Stomach (tissue), 19 donors: ENCODE measurements around the gene TVP23B. TPM values are rescaled to one million over a fixed set of nuclear protein-coding genes. Genes with fewer than 3 reads are reported as not detected.
A peak's percentile ranks its signal among the peaks of the same experiment; 100 is the strongest.
"Not testable (repeated sequence)": the region's sequence is repeated elsewhere in the genome, so short reads cannot be mapped to it uniquely, and the experiment has no call there.

Experiments used
- DNase-seq, 2 donors: peaks; one replicate each; pipeline versions ENCODE4 v3.0.0 to v3.0.0-alpha.2; 2013 to 2019
- H3K27ac ChIP-seq, 5 donors: fragments of 200-600 bp in 4 of 5; sonication (generic) in 4 of 5; one replicate each; pipeline ENCODE4 v1.5.1; 2013 to 2019; ENCODE audit warnings: mild to moderate bottlenecking in 1 of 5, moderate library complexity in 1 of 5
- H3K27me3 ChIP-seq, 3 donors: fragments of 200-600 bp; sonication (generic); one replicate each; pipeline ENCODE4 v1.5.1; 2017 to 2019; ENCODE audit warnings: mixed run types in 1 of 3
- H3K36me3 ChIP-seq, 4 donors: fragments of 200-600 bp; sonication (generic); 1 replicate in 3 of 4; 2 replicates in 1 of 4; pipeline ENCODE4 v1.5.1; 2016 to 2019
- H3K4me1 ChIP-seq, 4 donors: fragments of 200-600 bp; sonication (generic); one replicate each; pipeline ENCODE4 v1.5.1; 2016 to 2019
- H3K4me3 ChIP-seq, 4 donors: fragments of 200-600 bp; sonication (generic) in 3 of 4; one replicate each; pipeline ENCODE4 v1.5.1; 2016 to 2019; ENCODE audit warnings: mild to moderate bottlenecking in 1 of 4
- H3K9me3 ChIP-seq, 4 donors: fragments of 200-600 bp; sonication (generic); one replicate each; pipeline ENCODE4 v1.5.1; 2016 to 2019
- POLR2A ChIP-seq, 4 donors: fragments of 450-650 bp; IDR thresholded peaks; one replicate each; pipeline ENCODE4 v1.6.1; 2016; ENCODE audit warnings: antibody characterized with exemption in 4 of 4, control low read depth in 2 of 4, mild to moderate bottlenecking in 1 of 4, moderate library complexity in 1 of 4
- POLR2AphosphoS5 ChIP-seq, 3 donors: sonication (generic); formaldehyde crosslinking; IDR thresholded peaks; one replicate each; pipeline ENCODE4 v1.6.1; 2016; ENCODE audit warnings: antibody characterized with exemption in 3 of 3
- WGBS, 5 donors: extraction: QIAGEN DNeasy Blood & Tissue Kit in 3 of 5; methylation state at CpG; one replicate each; pipeline versions ENCODE4 v1.1.5 to v1.1.7; 2013 to 2018; 5-methylcytosine and 5-hydroxymethylcytosine counted together
- intact Hi-C: fragments of 100-400 bp; cut with DNase I; formaldehyde crosslinking; loops from one replicate; pipeline ENCODE4 v1.15.1; 2023; ENCODE audit warnings: low total_unique reads
- long read RNA-seq, 10 donors: transcript quantifications; one replicate each; lab custom pipeline, GENCODE V29; 2026
- polyA plus RNA-seq, 3 donors: library from polyadenylated mRNA; stranded (reverse); fragments of 200-250 nt; gene quantifications; one replicate each; pipeline ENCODE4 v1.2.3, GENCODE V29; 2013
- total RNA-seq, 5 donors: library from RNA; depleted of rRNA; stranded (reverse); fragments of >200 nt; gene quantifications; one replicate each; pipeline versions ENCODE4 v1.1.0 to v1.2.3, GENCODE V29; 2014 to 2016
- donor health status: healthy with polysubstance abuse.
- donor health status: Bipolar disorder and iron deficiency.
- donor health status: healthy.

TVP23B gene
- total RNA-seq = 10 to 100 TPM in 3 of 5 donors, 1 to 10 TPM in 2; 2.9 to 93.4 (median 11.9) TPM
- 10 to 100 TPM; 22.0 to 27.5 (median 25.7) TPM for polyA plus RNA-seq
- long read RNA-seq, donor 1, transcript TVP23B-201 (7 exons, 2,064 nt) = major isoform, 7 of 8 reads
- long read RNA-seq, donor 1, partial matches to known transcripts = 0 of 8 reads
- long read RNA-seq, donor 1, other reads (novel, unspliced or antisense) = 0 of 8 reads
- long read RNA-seq, donor 2, transcript TVP23B-201 (7 exons, 2,064 nt) = major isoform, 11 of 12 reads
- long read RNA-seq, donor 2, partial matches to known transcripts = 0 of 12 reads
- long read RNA-seq, donor 2, other reads (novel, unspliced or antisense) = 0 of 12 reads
- long read RNA-seq, donor 3, transcript TVP23B-201 (7 exons, 2,064 nt) = major isoform, 10 of 13 reads
- long read RNA-seq, donor 3, partial matches to known transcripts = 0 of 13 reads
- long read RNA-seq, donor 3, other reads (novel, unspliced or antisense) = 0 of 13 reads
- long read RNA-seq, donor 4 = 0 reads
- long read RNA-seq, donor 5, transcript TVP23B-201 (7 exons, 2,064 nt) = major isoform, 8 of 14 reads
- long read RNA-seq, donor 5, partial matches to known transcripts = 5 of 14 reads
- long read RNA-seq, donor 5, other reads (novel, unspliced or antisense) = 0 of 14 reads
- long read RNA-seq, donor 6, transcript TVP23B-201 (7 exons, 2,064 nt) = major isoform, 31 of 44 reads
- long read RNA-seq, donor 6, partial matches to known transcripts = 7 of 44 reads
- long read RNA-seq, donor 6, other reads (novel, unspliced or antisense) = 0 of 44 reads
- long read RNA-seq, donor 7, transcript TVP23B-201 (7 exons, 2,064 nt) = major isoform, 14 of 21 reads
- long read RNA-seq, donor 7, partial matches to known transcripts = 6 of 21 reads
- long read RNA-seq, donor 7, other reads (novel, unspliced or antisense) = 0 of 21 reads
- long read RNA-seq, donor 8, transcript TVP23B-201 (7 exons, 2,064 nt) = major isoform, 12 of 14 reads
- long read RNA-seq, donor 8, partial matches to known transcripts = 0 of 14 reads
- long read RNA-seq, donor 8, other reads (novel, unspliced or antisense) = 0 of 14 reads
- long read RNA-seq, donor 9, transcript TVP23B-201 (7 exons, 2,064 nt) = major isoform, 22 of 23 reads
- long read RNA-seq, donor 9, partial matches to known transcripts = 0 of 23 reads
- long read RNA-seq, donor 9, other reads (novel, unspliced or antisense) = 0 of 23 reads
- long read RNA-seq, donor 10, transcript TVP23B-201 (7 exons, 2,064 nt) = major isoform, 8 of 8 reads
- long read RNA-seq, donor 10, partial matches to known transcripts = 0 of 8 reads
- long read RNA-seq, donor 10, other reads (novel, unspliced or antisense) = 0 of 8 reads

DNA sequence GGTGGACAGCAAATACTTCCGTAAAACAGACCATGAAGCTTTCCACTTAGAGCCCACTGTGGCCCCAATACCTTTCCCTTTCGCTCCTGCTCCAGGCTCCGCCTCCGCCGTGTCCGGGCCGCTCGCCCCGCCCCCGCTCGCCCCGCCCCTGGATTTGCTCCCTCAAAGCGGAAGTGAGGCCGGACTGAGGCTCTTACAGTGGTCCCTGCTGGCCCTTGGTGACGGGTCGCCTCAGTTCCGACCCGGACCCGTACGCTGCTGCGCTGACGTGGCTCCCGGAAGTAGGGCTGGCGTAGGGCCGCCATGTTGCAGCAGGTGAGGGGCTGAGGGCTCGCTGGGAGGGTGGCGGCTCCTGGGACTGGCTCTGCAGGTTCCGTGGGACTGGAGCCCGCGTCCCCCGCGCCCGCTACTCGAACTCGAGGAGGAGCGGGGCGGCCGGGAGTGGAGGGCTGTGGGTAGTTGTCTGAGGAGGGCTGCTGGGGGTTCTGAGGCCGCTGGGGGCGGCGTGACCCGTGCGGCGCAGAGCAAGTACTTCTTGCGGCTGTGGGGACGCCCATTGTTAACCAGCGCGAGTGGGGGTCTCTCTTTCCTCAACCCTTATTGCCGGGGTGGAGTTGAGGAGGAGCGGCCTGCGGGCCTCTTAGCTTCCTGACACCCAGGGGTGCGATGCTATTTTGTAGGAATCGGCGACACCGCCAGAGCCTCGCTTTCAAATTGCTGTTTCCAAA lies at the start of gene TVP23B:
Gene TVP23B (plus strand): TSS at position 193 of the 728 bp plus-strand sequence. CDS start 111 bp downstream, at position 304.
- TF ChIP-seq POLR2A (IDR thresholded peaks at IDR 0.05) = peak in 1 of 4 donors; percentile 34
- peak; percentile 86 to 96 (median 95) for TF ChIP-seq POLR2AphosphoS5 (IDR thresholded peaks at IDR 0.05)
- H3K36me3 ChIP-seq, intact Hi-C loops, H3K9me3 ChIP-seq, H3K27me3 ChIP-seq: not testable (repeated sequence)
- Histone ChIP-seq H3K27ac (peak within 1 kb of the TSS; percentile 60 to 91 (median 88)), H3K4me3 (peak within 1 kb of the TSS; percentile 48 to 59 (median 58)), H3K4me1 (peaks cover 0 to 40% (median 28%) of the 10 kb centered on the region in 4 donors)
- peak; percentile 98 for DNase-seq
- 0 to 1% (median 1%) methylated on average over 19 to 52 of the region's 56 CpGs for WGBS, 5 donors

DNA sequence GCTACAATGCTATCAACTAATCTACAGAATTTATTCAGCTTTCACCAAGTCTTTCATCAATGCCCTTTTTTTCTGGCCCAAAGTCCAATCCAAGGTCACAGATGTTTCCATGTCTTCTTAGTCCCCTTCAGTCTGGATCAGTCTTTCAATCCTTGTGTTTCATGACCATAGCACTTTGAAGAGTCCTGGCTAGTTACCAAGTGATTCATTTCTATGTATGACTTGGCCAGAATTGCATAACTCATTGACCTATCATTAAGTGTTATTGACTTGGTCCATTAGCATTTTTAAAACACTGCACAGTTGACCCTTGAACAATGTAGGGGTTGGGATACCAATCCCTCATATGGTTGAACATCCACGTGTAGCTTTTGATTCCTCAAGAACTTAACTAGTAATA lies 48.5 kb upstream of the TVP23B start:
- peaks cover 0 to 11% (median 3%) of the 10 kb centered on the region in 4 donors for H3K36me3 ChIP-seq
- WGBS, 5 donors = 36 to 80% (median 64%) methylated on average over 1 of the region's 1 CpG
- H3K9me3 ChIP-seq, H3K27ac ChIP-seq, DNase-seq, intact Hi-C loops, H3K27me3 ChIP-seq, H3K4me3 ChIP-seq, H3K4me1 ChIP-seq: not testable (repeated sequence)

DNA sequence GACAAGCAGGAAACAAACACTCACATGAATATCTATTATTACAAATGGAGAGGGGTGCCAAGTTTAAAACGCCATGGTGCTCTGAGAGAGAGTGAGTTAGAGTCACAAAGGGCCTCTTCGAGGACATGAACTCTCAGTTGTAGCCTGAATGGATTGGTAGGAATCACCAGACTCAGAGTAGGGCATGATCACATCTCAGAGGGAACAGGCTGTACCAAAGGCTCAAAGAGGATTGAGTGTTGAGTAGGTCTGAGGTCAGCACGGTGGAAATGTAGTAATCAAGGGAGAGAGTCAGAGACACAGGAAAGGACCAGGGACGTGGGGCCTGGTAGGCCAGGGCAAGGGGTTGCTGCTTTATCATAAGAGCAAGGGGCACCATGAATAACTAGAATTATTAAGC lies 47.6 kb upstream of the TVP23B start:
- H3K4me3 ChIP-seq, H3K4me1 ChIP-seq, H3K27ac ChIP-seq, H3K27me3 ChIP-seq, DNase-seq, intact Hi-C loops, H3K9me3 ChIP-seq: not testable (repeated sequence)
- H3K36me3 ChIP-seq = peaks cover 0 to 11% (median 3%) of the 10 kb centered on the region in 4 donors
- WGBS, 5 donors = 75 to 89% (median 84%) methylated on average over 4 of the region's 4 CpGs

DNA sequence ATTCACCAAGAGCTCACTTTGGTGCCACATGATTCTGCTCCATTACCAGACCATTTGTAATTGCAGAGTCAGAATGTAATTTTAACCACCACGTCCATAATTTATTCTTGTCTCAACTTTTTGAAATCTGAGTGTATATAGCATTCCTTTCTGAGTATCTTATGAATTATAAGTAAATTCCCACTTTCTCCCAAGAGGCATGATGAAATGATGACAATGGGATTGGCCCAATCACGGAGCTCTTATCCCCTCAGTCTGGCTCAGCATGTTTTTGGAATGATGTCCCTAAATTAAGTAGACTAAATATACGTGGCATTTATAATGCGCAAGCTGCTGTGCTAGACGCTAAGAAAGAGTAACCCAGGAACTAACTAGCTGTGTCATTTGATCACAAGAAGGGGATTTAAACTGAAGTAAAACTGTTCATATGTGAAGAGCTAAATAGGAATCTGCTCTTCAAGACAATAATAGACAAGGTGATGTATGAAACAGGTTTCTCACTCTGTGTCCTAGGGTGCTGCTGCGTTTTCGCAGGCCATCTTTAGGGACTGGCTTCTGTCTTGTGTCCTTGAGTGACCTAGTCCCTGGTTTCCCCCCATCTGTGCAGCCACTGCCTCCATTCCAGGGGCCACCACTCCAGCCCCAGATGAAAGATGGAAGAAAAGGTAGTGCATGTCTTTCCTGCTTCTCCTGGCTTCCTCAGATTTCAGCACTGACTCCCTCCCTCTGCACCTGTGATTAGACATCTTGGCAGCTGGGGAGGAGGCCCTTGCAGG lies 41.2 kb upstream of the TVP23B start:
- intact Hi-C loops, H3K9me3 ChIP-seq, H3K27me3 ChIP-seq, H3K4me3 ChIP-seq, H3K4me1 ChIP-seq, H3K27ac ChIP-seq: not testable (repeated sequence)
- peak in 1 of 2 donors; percentile 18 for DNase-seq
- peaks cover 0 to 11% (median 2%) of the 10 kb centered on the region in 4 donors for H3K36me3 ChIP-seq
- WGBS, 5 donors = 78 to 89% (median 85%) methylated on average over 7 of the region's 7 CpGs

DNA sequence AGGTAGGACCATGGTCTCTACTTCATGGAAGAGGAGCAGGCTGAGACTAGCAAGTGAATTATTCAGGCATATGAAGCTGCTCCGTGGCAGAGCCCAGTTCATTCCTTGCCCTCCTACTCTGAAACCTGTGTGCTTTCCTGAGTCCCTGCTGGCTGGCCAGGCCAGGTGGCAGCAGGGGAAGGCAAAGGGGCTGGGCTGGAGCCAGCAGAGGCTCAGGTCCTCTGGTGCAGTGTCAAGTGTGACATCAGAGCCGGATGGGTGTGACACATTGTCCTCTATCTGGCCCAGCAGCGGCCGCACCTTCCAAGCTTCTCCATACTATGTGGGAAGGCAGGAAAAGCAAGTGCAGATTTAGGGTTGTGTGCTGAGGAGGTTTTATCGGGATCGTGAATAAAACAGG lies 39.8 kb upstream of the TVP23B start:
- intact Hi-C loops, H3K4me3 ChIP-seq, H3K36me3 ChIP-seq, H3K27me3 ChIP-seq, H3K27ac ChIP-seq, H3K9me3 ChIP-seq, H3K4me1 ChIP-seq: not testable (repeated sequence)
- DNase-seq = peak in 1 of 2 donors; percentile 6
- 29 to 71% (median 43%) methylated on average over 2 to 3 of the region's 6 CpGs for WGBS, 5 donors

DNA sequence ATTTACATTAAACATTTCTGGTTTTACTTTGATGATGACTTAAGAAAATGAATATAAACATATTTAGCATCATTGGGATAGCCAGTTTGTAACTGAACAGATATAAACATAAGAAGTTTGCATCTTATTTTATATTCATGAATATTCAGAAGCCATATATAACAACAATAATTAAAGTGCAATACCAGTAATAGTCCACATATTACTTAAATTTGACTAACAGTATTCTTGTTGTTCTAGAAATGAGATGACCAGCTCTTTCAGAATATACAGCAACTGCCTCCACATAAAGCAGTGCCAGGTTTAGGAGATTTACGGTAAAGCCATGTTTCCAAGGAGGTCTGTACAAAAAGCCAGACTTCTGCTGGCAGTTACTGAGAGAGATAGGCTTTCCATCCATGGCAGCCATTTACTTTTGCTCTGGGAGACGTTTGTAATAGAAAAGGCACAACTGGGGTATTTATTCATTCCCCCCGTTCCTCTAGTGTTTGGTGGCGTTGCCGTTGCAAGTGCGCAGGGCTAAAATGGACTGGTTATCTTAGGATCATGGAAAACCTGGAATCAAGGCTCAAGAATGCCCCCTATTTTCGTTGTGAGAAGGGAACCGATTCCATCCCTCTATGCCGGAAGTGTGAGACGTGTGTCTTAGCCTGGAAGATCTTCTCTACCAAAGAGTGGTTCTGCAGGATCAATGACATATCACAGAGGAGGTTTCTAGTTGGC lies 37.1 kb upstream of the TVP23B start, which contains the start of gene FBXW10:
Gene FBXW10 (plus strand): TSS at position 356 of the 723 bp plus-strand sequence. CDS start 191 bp downstream, at position 547.
- H3K4me3 ChIP-seq, intact Hi-C loops, H3K36me3 ChIP-seq, H3K27ac ChIP-seq, H3K4me1 ChIP-seq, H3K27me3 ChIP-seq, H3K9me3 ChIP-seq: not testable (repeated sequence)
- peak in 1 of 2 donors; percentile 4 for DNase-seq
- WGBS, 5 donors = 23 to 42% (median 38%) methylated on average over 5 to 9 of the region's 10 CpGs

DNA sequence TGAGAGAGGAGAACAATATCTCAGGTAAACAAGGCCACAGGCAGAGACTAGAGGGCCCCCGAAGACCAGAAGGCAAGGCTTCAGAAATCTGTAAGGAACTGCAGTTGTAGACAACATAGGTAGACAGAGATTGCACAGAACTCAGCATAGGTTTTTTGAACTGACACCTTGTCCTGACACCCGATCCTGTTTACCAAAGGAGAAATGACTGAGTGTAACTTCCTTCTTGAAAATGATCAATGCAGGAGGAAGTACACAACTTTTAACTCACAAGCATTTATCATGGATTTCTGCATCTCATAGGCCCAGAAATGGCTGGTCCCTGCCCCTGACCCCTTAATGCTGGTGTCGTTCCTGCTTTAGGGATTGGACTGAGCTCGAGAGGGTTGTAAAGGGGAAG lies 36.3 kb upstream of the TVP23B start:
- intact Hi-C loops, H3K4me3 ChIP-seq, H3K4me1 ChIP-seq, H3K27ac ChIP-seq, H3K9me3 ChIP-seq, DNase-seq, H3K27me3 ChIP-seq, H3K36me3 ChIP-seq: not testable (repeated sequence)
- WGBS, 5 donors = 15 to 59% (median 32%) methylated on average over 3 to 4 of the region's 4 CpGs

DNA sequence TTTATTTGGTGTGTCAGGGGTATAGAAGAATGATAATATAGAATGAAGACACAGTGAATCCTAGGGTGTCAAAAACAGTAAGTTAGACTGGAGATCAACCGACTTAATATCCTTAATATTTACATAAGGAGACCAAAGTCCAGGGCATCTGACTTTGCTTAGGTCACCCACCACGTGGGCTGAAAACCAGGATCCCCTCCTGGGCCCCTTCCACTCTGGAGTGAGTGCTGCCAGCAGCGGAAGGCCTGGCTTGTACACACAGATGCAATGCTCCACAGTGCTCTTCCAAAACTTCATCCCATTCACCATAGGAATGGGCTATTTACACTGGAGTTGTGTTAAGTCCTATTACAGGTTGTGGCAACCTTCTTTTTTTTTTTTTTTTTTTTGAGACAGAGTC lies 34.4 kb upstream of the TVP23B start:
- peak in 1 of 2 donors; percentile 81 for DNase-seq
- 27 to 43% (median 37%) methylated on average over 3 of the region's 3 CpGs for WGBS, 5 donors
- H3K27me3 ChIP-seq, H3K36me3 ChIP-seq, H3K27ac ChIP-seq, H3K9me3 ChIP-seq, H3K4me3 ChIP-seq, intact Hi-C loops, H3K4me1 ChIP-seq: not testable (repeated sequence)

DNA sequence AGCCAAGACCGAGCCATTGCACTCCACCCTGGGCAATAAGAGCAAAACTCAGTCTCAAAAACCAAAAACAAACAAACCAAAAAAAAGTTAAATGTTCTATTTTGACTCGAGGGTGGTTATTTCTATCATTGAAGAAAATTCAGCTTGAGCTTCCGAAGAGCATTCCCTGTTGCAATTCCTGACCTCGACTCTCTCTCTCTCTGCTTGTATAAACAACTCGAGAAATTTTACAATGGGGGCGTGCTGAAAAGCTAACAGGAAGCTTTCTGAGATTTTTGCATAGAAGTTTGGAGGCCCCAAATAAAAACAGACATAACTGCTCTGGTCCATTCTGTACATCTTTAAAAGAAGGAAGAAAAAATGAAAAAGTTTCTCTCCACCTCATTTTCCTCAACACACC lies 33.5 kb upstream of the TVP23B start:
- WGBS, 5 donors = 48 to 62% (median 61%) methylated on average over 4 to 6 of the region's 6 CpGs
- H3K36me3 ChIP-seq, H3K4me3 ChIP-seq, H3K4me1 ChIP-seq, H3K9me3 ChIP-seq, H3K27ac ChIP-seq, intact Hi-C loops, H3K27me3 ChIP-seq: not testable (repeated sequence)
- DNase-seq = peak in 1 of 2 donors; percentile 22
